ENCODE measurements around the gene RARB.

Gene RARB

GRCh38 chr3:25533399-25533798 lies 105.3 kb downstream of the RARB start:
- ChIA-PET POLR2A (no interaction called here), CTCF (interaction anchor here (0.6 to 1.0 kb wide), 4 partner anchors 9 to 378 kb away, joined by 3 to 5 read pairs (median 4); no protein-coding TSS in a partner anchor)
- Histone ChIP-seq H3K4me3 (ENCODE audit: low read depth, low read length) (no peak overlapping the region), H3K36me3 (ENCODE audit: control insufficient read depth in 2 of 2, insufficient read depth in 1 of 2, low read length in 2 of 2) (no peaks in the 10 kb centered on the region), H3K27ac (ENCODE audit: extremely low read depth, low read depth, low read length) (no peak overlapping the region), H3K4me1 (ENCODE audit: control insufficient read depth, insufficient read depth, low read length) (no peaks in the 10 kb centered on the region), H3K9me3 (ENCODE audit: control insufficient read depth, insufficient read depth, low read depth, low read length) (no peaks in the 10 kb centered on the region)
- TF ChIP-seq ZNF311 (tag by site-specific recombination; IDR thresholded peaks at IDR 0.05; ENCODE audit: borderline replicate concordance) (no peak), ZNF560 (tag by site-specific recombination; IDR thresholded peaks at IDR 0.05; ENCODE audit: borderline replicate concordance) (no peak), KLF16 (tag by site-specific recombination; IDR thresholded peaks at IDR 0.05) (no peak)

- no peak overlapping the region for H3K4me3 ChIP-seq (ENCODE audit: low read depth, low read length)
- CTCF ChIA-PET, result interaction anchor here (1.0 kb wide), 1 partner anchor 92 kb away, joined by 3 read pairs; no protein-coding TSS in a partner anchor
- no peak for TF ChIP-seq FEZF1 (tag by site-specific recombination; IDR thresholded peaks at IDR 0.05)
- no peak for TF ChIP-seq ZSCAN4 (tag by site-specific recombination; IDR thresholded peaks at IDR 0.05)
- no peak for TF ChIP-seq PRDM6 (tag by site-specific recombination; IDR thresholded peaks at IDR 0.05)
- TF ChIP-seq ZNF473 (tag by site-specific recombination; IDR thresholded peaks at IDR 0.05), result no peak
- no peak for TF ChIP-seq ZNF514 (tag by site-specific recombination; IDR thresholded peaks at IDR 0.05)
- TF ChIP-seq KLF17 (tag by site-specific recombination; IDR thresholded peaks at IDR 0.05), result no peak
- no peak for TF ChIP-seq ZNF747 (tag by site-specific recombination; IDR thresholded peaks at IDR 0.05)
- no peak overlapping the region for H3K27ac ChIP-seq (ENCODE audit: extremely low read depth, low read depth, low read length)
- no peaks in the 10 kb centered on the region for H3K9me3 ChIP-seq (ENCODE audit: control insufficient read depth, insufficient read depth, low read depth, low read length)
- H3K36me3 ChIP-seq (ENCODE audit: control insufficient read depth in 2 of 2, insufficient read depth in 1 of 2, low read length in 2 of 2), result no peaks in the 10 kb centered on the region
- H3K4me1 ChIP-seq (ENCODE audit: control insufficient read depth, insufficient read depth, low read length), result no peaks in the 10 kb centered on the region
- POLR2A ChIA-PET, result no interaction called here
Observed at GRCh38 chr3:25534007-25534406, 105.9 kb downstream of the RARB start.

GRCh38 chr3:25536521-25537391 lies 108.7 kb downstream of the RARB start:
- no peaks in the 10 kb centered on the region for H3K36me3 ChIP-seq (ENCODE audit: control insufficient read depth in 2 of 2, insufficient read depth in 1 of 2, low read length in 2 of 2)
- ChIA-PET CTCF (interaction anchor here (0.7 to 0.8 kb wide), 2 partner anchors 17 to 53 kb away, joined by 4 to 5 read pairs; no protein-coding TSS in a partner anchor), POLR2A (no interaction called here)
- no peak overlapping the region for H3K4me3 ChIP-seq (ENCODE audit: low read depth, low read length)
- H3K9me3 ChIP-seq (ENCODE audit: control insufficient read depth, insufficient read depth, low read depth, low read length), result no peaks in the 10 kb centered on the region
- no peaks in the 10 kb centered on the region for H3K4me1 ChIP-seq (ENCODE audit: control insufficient read depth, insufficient read depth, low read length)
- TF ChIP-seq ZNF521 (tag by site-specific recombination; IDR thresholded peaks at IDR 0.05) (no peak), PRDM4 (tag by site-specific recombination; IDR thresholded peaks at IDR 0.05) (no peak), ZNF311 (tag by site-specific recombination; IDR thresholded peaks at IDR 0.05; ENCODE audit: borderline replicate concordance) (no peak)
- H3K27ac ChIP-seq (ENCODE audit: extremely low read depth, low read depth, low read length), result no peak overlapping the region
